HG02970 (cell line): Measurements from ENCODE around the gene PCDHB7.
"Not testable (repeated sequence)": the region's sequence is repeated elsewhere in the genome, so short reads cannot be mapped to it uniquely, and the experiment has no call there.

Experiments used
- ATAC-seq: cut with Tn5 transposase; IDR thresholded peaks from one replicate; pipeline ENCODE4 v1.9.1; 2021; ENCODE audit warnings: mild to moderate bottlenecking, moderate library complexity, moderate number of reproducible peaks; ENCODE audit not compliant: unreplicated experiment, low FRiP score

The PCDHB7 gene

DNA sequence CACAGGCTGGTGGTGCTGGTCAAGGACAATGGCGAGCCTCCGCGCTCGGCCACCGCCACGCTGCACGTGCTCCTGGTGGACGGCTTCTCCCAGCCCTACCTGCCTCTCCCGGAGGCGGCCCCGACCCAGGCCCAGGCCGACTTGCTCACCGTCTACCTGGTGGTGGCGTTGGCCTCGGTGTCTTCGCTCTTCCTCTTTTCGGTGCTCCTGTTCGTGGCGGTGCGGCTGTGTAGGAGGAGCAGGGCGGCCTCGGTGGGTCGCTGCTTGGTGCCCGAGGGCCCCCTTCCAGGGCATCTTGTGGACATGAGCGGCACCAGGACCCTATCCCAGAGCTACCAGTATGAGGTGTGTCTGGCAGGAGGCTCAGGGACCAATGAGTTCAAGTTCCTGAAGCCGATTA is 43.6 kb downstream of the PCDHB7 start:
- ATAC-seq: not testable (repeated sequence)

DNA sequence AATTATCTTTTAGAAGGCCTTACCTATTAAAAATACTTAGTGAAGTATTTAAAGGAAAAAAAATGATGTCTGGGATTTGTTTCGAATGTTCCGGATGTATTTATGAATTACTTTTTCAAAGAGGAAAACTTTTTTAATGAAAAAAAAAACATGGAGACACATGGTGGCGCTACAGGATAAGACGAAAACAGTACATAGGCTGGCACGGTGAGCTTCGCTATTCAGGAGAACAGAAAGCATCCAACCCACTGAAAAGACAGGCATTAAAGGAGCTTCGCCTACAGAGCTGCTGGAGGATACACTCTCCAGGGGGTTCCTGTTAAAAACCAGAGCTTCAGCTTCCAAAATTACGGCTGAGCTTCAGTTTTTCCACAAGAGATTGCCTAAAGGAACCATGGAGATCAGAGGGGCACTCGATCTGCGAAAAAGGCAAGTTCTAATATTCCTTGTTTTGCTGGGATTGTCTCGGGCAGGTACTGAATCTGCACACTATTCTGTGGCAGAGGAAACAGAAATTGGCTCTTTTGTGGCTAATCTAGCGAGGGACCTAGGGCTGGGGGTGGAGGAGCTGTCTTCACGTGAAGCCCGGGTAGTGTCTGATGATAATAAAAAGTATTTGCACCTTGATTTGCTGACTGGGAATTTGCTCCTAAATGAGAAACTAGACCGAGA is 50.8 kb downstream of the PCDHB7 start, which contains the start of gene PCDHB14:
Gene PCDHB14, plus strand, starts transcription at position 232 of the 672 bp plus-strand sequence. Its CDS starts 163 bp downstream, at position 395.
- no peak for ATAC-seq

DNA sequence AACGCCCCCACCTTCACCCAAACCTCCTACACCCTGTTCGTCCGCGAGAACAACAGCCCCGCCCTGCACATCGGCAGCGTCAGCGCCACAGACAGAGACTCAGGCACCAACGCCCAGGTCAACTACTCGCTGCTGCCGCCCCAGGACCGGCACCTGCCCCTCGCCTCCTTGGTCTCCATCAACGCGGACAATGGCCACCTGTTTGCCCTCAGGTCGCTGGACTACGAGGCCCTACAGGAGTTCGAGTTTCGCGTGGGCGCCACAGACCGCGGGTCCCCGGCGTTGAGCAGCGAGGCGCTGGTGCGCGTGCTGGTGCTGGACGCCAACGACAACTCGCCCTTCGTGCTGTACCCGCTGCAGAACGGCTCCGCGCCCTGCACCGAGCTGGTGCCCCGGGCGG is 52.4 kb downstream of the PCDHB7 start:
- ATAC-seq: not testable (repeated sequence)

DNA sequence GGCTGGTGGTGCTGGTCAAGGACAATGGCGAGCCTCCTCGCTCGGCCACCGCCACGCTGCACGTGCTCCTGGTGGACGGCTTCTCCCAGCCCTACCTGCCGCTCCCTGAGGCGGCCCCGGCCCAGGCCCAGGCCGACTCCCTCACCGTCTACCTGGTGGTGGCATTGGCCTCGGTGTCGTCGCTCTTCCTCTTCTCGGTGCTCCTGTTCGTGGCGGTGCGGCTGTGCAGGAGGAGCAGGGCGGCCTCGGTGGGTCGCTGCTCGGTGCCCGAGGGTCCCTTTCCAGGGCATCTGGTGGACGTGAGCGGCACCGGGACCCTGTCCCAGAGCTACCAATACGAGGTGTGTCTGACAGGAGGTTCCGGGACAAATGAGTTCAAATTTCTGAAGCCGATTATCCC is 53.0 kb downstream of the PCDHB7 start:
- not testable (repeated sequence) for ATAC-seq
